LNCaP clone FGC (cell line): ENCODE results near the gene OR2L2.

Experiments
- DNase-seq: peaks from one replicate; pipeline ENCODE4 v3.0.0-alpha.2; 2011; ENCODE audit warnings: low read depth
- H3K4me3 ChIP-seq: 2 replicates; pipeline ENCODE4 v1.5.1; 2011; ENCODE audit warnings: mild to moderate bottlenecking, low read depth, low read length, control low read depth
- CTCF ChIP-seq: IDR thresholded peaks from 2 replicates; pipeline ENCODE4 v1.5.1; 2012; ENCODE audit warnings: mild to moderate bottlenecking; ENCODE audit not compliant: control insufficient read depth, insufficient read depth; ENCODE audit errors: extremely low read depth

The OR2L2 gene

GRCh38 chr1:248029770-248030169, at the start of gene OR2L2:
Gene OR2L2, plus strand, starts transcription at chr1:248030070. Its CDS starts 8,198 bp downstream, at chr1:248038268.
- no peak for DNase-seq
- TF ChIP-seq CTCF, result no peak
- no peak within 1 kb of the TSS for H3K4me3 ChIP-seq

GRCh38 chr1:247992986-247993385, 36.9 kb upstream of the OR2L2 start:
- TF ChIP-seq CTCF, result no peak
- no peak overlapping the region for H3K4me3 ChIP-seq
- DNase-seq, result no peak

GRCh38 chr1:247998811-247999210, 31.1 kb upstream of the OR2L2 start:
- TF ChIP-seq CTCF, result no peak
- no peak overlapping the region for H3K4me3 ChIP-seq
- DNase-seq, result no peak

GRCh38 chr1:248000169-248000568, 29.7 kb upstream of the OR2L2 start:
- no peak for TF ChIP-seq CTCF
- no peak overlapping the region for H3K4me3 ChIP-seq
- DNase-seq, result no peak

- H3K4me3 ChIP-seq, result no peak overlapping the region
- no peak for DNase-seq
- no peak for TF ChIP-seq CTCF
Observed at GRCh38 chr1:248007778-248008177, 22.1 kb upstream of the OR2L2 start.

GRCh38 chr1:248009681-248010080, 20.2 kb upstream of the OR2L2 start:
- no peak for DNase-seq
- H3K4me3 ChIP-seq, result no peak overlapping the region
- no peak for TF ChIP-seq CTCF

GRCh38 chr1:248013229-248013710, 16.6 kb upstream of the OR2L2 start, which contains the start of gene OR2L5:
Gene OR2L5, plus strand, starts transcription at chr1:248013660. Its CDS starts 8,288 bp downstream, at chr1:248021948.
- DNase-seq, result no peak
- no peak for TF ChIP-seq CTCF
- H3K4me3 ChIP-seq, result no peak within 1 kb of the TSS
